ENCODE results near the gene EFCAB8.

- no peak for TF ChIP-seq EP300 (IDR thresholded peaks at IDR 0.05; ENCODE audit: borderline replicate concordance)
- TF ChIP-seq TEAD4 (IDR thresholded peaks at IDR 0.05), result no peak
- no peak for TF ChIP-seq TAF1 (IDR thresholded peaks at IDR 0.05; ENCODE audit: low read depth)
- TF ChIP-seq REST (IDR thresholded peaks at IDR 0.05; ENCODE audit: low read depth), result no peak
- TF ChIP-seq MAX (IDR thresholded peaks at IDR 0.05), result no peak
- no peak for TF ChIP-seq CEBPB (IDR thresholded peaks at IDR 0.05)
- TF ChIP-seq USF1 (IDR thresholded peaks at IDR 0.05), result no peak
Observed at GRCh38 chr20:32841632-32842031, 17.1 kb upstream of the EFCAB8 start.

Data from Ishikawa (cell line).